Measurements from ENCODE around the gene C18orf32. TPM values are rescaled to one million over a fixed set of nuclear protein-coding genes. Genes with fewer than 3 reads are reported as not detected.
A peak's percentile ranks its signal among the peaks of the same experiment; 100 is the strongest.
"Not testable (repeated sequence)": the region's sequence is repeated elsewhere in the genome, so short reads cannot be mapped to it uniquely, and the experiment has no call there.

The C18orf32 gene
- 10 to 100 TPM; 14.6 to 25.9 TPM for total RNA-seq

- no peaks in the 10 kb centered on the region for H3K9me3 Mint-ChIP-seq
- DNase-seq (ENCODE audit: low spot score in 2 of 2) (peak; percentile 91 to 95), ATAC-seq (peak; percentile 90 to 95)
- H3K36me3 Mint-ChIP-seq: peaks cover 47 to 48% of the 10 kb centered on the region in 2 donors
- H3K27ac Mint-ChIP-seq: peak within 1 kb of the TSS; percentile 96 to 98
Observed at GRCh38 chr18:49486953-49487710, at the start of gene C18orf32. Gene C18orf32 (minus strand): TSS chr18:49487234. CDS start chr18:49483748, 3,486 bp downstream.

- H3K9me3 Mint-ChIP-seq: no peaks in the 10 kb centered on the region
- H3K27ac Mint-ChIP-seq: no peak overlapping the region
- no peaks in the 10 kb centered on the region for H3K36me3 Mint-ChIP-seq
- ATAC-seq (no peak), DNase-seq (ENCODE audit: low spot score in 2 of 2) (no peak)
Observed at GRCh38 chr18:49534846-49535601, 48.0 kb upstream of the C18orf32 start.

GRCh38 chr18:49531678-49532153, 44.7 kb upstream of the C18orf32 start:
- DNase-seq (ENCODE audit: low spot score in 2 of 2): no peak
- Mint-ChIP-seq H3K9me3 (no peaks in the 10 kb centered on the region), H3K27ac (no peak overlapping the region), H3K36me3 (no peaks in the 10 kb centered on the region)
- no peak for ATAC-seq

GRCh38 chr18:49529596-49529995, 42.6 kb upstream of the C18orf32 start:
- no peaks in the 10 kb centered on the region for H3K9me3 Mint-ChIP-seq
- no peak overlapping the region for H3K27ac Mint-ChIP-seq
- ATAC-seq (no peak), DNase-seq (ENCODE audit: low spot score in 2 of 2) (no peak)
- no peaks in the 10 kb centered on the region for H3K36me3 Mint-ChIP-seq

- ATAC-seq (no peak), DNase-seq (ENCODE audit: low spot score in 2 of 2) (no peak)
- Mint-ChIP-seq H3K27ac (no peak overlapping the region), H3K36me3 (no peaks in the 10 kb centered on the region), H3K9me3 (no peaks in the 10 kb centered on the region)
Observed at GRCh38 chr18:49527631-49528327, 40.7 kb upstream of the C18orf32 start.

- Mint-ChIP-seq H3K36me3 (no peaks in the 10 kb centered on the region), H3K27ac (no peak overlapping the region), H3K9me3 (no peaks in the 10 kb centered on the region)
- DNase-seq (ENCODE audit: low spot score in 2 of 2) (no peak), ATAC-seq (no peak)
Observed at GRCh38 chr18:49525981-49526380, 38.9 kb upstream of the C18orf32 start.

- Mint-ChIP-seq H3K27ac (no peak overlapping the region), H3K9me3 (no peaks in the 10 kb centered on the region), H3K36me3 (no peaks in the 10 kb centered on the region)
- ATAC-seq: no peak
- DNase-seq (ENCODE audit: low spot score in 2 of 2): no peak
Observed at GRCh38 chr18:49524951-49525350, 37.9 kb upstream of the C18orf32 start.

GRCh38 chr18:49524349-49524748, 37.3 kb upstream of the C18orf32 start:
- H3K36me3 Mint-ChIP-seq: no peaks in the 10 kb centered on the region
- DNase-seq (ENCODE audit: low spot score in 2 of 2): no peak
- no peaks in the 10 kb centered on the region for H3K9me3 Mint-ChIP-seq
- no peak overlapping the region for H3K27ac Mint-ChIP-seq
- ATAC-seq: no peak

GRCh38 chr18:49523580-49524093, 36.6 kb upstream of the C18orf32 start:
- DNase-seq (ENCODE audit: low spot score in 2 of 2); H3K36me3 Mint-ChIP-seq; H3K27ac Mint-ChIP-seq; H3K9me3 Mint-ChIP-seq; ATAC-seq: not testable (repeated sequence)

- ATAC-seq (no peak), DNase-seq (ENCODE audit: low spot score in 2 of 2) (no peak)
- no peaks in the 10 kb centered on the region for H3K36me3 Mint-ChIP-seq
- H3K9me3 Mint-ChIP-seq: no peaks in the 10 kb centered on the region
- H3K27ac Mint-ChIP-seq: no peak overlapping the region
Observed at GRCh38 chr18:49521216-49521835, 34.3 kb upstream of the C18orf32 start.

- ATAC-seq (no peak), DNase-seq (ENCODE audit: low spot score in 2 of 2) (no peak)
- no peak overlapping the region for H3K27ac Mint-ChIP-seq
- H3K9me3 Mint-ChIP-seq: no peaks in the 10 kb centered on the region
- H3K36me3 Mint-ChIP-seq: no peaks in the 10 kb centered on the region
Observed at GRCh38 chr18:49520661-49521145, 33.7 kb upstream of the C18orf32 start.

GRCh38 chr18:49519101-49519971, 32.3 kb upstream of the C18orf32 start:
- H3K36me3 Mint-ChIP-seq: no peaks in the 10 kb centered on the region
- DNase-seq (ENCODE audit: low spot score in 2 of 2): no peak
- peak overlapping the region in 1 of 2 donors; percentile 37 for H3K27ac Mint-ChIP-seq
- ATAC-seq: no peak
- H3K9me3 Mint-ChIP-seq: no peaks in the 10 kb centered on the region

- Mint-ChIP-seq H3K36me3 (no peaks in the 10 kb centered on the region), H3K27ac (no peak overlapping the region), H3K9me3 (no peaks in the 10 kb centered on the region)
- DNase-seq (ENCODE audit: low spot score in 2 of 2): no peak
- ATAC-seq: no peak
Observed at GRCh38 chr18:49517483-49517882, 30.4 kb upstream of the C18orf32 start.

- H3K27ac Mint-ChIP-seq: no peak overlapping the region
- DNase-seq (ENCODE audit: low spot score in 2 of 2) (no peak), ATAC-seq (no peak)
- no peaks in the 10 kb centered on the region for H3K9me3 Mint-ChIP-seq
- H3K36me3 Mint-ChIP-seq: no peaks in the 10 kb centered on the region
Observed at GRCh38 chr18:49515516-49515915, 28.5 kb upstream of the C18orf32 start.

GRCh38 chr18:49515003-49515402, 28.0 kb upstream of the C18orf32 start:
- not testable (repeated sequence) for ATAC-seq; H3K27ac Mint-ChIP-seq; H3K9me3 Mint-ChIP-seq; H3K36me3 Mint-ChIP-seq; DNase-seq (ENCODE audit: low spot score in 2 of 2)

All from activated naive CD4-positive, alpha-beta T cell treated with anti-CD3 and anti-CD28 coated beads, Interleukin-2, amount 50 U/mL, for 72 hours (primary cell).